ENCODE measurements around the gene ZFP36L1.

Gene ZFP36L1

DNA sequence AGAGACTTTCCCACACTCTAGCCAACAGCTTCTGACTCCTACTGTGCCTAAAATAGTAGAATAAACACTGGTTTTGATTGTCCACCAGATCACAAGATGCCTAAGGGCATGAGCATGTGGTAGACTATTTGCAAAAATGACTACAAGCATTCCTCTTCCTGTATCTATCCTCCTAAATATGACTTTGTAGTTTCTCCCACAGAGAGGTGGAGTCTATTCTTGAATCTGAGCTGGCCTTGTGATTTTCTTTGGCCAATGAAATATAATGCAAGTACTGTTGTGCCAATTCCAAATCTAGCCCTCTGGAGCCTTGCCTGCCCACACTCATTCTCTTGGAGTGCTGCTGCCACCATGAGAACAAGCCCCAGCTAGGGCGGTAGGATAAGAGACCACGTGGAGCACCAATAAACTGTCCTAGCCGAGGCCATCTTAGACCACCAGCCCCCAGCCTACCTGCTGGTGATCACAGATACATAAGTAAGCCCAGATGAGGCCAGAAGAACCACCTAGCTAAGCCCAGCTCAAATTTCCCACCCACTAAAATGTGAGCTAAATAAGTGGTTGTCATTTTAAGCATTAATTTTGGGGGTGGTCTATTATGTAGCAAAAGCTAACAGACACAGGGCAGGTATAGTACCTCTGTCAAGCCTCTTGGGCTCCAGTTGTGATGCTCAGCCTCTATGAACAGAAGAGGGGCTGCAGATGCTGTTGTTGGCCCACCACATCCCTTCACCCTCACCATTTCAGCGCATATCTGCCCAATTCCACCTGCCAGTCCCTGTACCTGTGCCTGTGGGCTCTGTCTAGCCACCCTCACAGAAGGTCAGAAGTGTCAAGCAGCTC, 17.9 kb downstream of the ZFP36L1 start:
- TF ChIP-seq, protein P1, sequence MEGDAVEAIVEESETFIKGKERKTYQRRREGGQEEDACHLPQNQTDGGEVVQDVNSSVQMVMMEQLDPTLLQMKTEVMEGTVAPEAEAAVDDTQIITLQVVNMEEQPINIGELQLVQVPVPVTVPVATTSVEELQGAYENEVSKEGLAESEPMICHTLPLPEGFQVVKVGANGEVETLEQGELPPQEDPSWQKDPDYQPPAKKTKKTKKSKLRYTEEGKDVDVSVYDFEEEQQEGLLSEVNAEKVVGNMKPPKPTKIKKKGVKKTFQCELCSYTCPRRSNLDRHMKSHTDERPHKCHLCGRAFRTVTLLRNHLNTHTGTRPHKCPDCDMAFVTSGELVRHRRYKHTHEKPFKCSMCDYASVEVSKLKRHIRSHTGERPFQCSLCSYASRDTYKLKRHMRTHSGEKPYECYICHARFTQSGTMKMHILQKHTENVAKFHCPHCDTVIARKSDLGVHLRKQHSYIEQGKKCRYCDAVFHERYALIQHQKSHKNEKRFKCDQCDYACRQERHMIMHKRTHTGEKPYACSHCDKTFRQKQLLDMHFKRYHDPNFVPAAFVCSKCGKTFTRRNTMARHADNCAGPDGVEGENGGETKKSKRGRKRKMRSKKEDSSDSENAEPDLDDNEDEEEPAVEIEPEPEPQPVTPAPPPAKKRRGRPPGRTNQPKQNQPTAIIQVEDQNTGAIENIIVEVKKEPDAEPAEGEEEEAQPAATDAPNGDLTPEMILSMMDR (IDR thresholded peaks at IDR 0.05): no peak

DNA sequence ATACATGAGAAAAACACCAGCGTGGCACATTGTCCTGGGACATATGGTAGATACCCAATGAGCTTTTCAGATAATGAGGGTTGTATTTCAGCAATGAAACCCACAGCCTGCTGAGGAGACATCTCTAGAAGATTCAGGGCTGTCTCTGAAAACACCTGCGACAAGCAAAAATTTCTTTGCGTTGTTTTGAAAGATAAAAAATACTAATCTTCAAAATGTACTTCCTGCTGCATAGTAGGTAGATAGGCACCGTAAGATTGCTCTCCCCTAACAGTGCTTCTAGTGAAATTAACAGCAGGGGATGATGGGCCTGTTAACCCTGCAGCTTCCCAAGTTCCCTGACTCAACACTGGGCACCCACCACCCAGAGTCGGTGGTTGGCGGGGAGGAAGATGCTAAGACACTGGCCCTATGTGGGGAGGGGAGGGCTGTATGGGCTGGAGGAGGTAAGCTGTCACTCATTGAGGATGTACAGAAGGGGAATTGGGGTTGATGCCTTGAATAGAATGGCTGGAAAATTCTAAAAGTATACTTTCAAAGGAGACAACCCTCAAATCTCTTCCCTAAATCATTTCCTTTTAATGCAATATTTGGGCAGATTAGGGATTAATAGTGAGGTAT, 20.0 kb downstream of the ZFP36L1 start:
- TF ChIP-seq, protein P1 (IDR thresholded peaks at IDR 0.05): no peak

DNA sequence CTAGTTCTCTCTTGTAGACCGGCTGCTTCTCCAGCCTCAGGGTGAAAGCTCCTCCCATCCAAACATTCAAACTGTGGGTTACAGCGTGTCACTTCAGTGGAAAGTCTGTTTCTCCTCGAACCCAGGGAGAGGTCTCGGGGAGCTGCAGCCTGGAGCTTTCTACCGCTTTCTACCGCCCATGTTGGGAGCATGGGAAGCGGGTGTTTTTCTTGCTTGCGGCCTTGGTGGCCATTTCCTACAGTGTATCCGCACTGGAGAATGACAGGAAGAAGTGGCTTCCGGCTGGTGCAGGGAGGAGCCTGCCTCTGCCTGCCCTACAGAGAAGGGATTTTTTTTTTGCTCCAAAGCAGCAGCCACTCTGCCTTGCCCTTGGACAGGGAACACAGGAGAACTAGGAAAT, 21.2 kb downstream of the ZFP36L1 start:
- TF ChIP-seq, protein P1 (IDR thresholded peaks at IDR 0.05): no peak

DNA sequence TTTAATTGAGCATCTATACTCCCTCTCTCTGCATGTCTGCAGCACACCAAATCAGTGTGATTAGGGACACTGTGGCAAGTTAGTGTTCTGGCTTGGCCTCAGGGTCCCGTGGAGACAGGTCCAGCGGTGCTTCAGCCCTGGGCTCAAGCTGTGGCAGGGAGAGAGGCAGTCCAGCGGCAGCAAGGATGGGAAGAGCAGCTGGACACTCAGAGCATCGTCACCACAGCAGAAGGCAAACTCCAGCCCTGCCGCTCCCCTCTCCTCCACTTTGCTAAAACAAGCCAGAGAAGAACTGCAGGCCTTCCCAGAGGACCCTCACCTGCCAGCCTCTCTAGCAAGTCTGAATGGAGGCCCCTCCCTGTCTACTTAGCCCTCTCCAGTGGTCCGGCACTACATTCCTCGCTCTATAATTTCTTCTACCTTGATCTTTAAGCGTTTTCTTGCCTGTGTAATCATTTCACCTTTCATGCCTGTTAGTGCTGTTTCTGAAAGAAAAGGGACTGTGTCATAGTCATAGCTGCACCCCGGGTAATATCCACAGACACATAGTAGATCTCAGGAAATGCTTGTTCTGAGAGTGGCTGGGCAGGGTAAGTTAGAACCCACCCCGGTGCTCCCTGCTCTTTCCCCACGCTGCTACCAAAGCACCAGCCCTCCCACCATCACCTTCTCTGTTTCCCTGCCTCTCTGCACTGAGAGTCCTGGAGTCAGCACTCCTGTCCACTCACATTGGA, 22.1 kb downstream of the ZFP36L1 start:
- TF ChIP-seq, protein P1 (IDR thresholded peaks at IDR 0.05): no peak

DNA sequence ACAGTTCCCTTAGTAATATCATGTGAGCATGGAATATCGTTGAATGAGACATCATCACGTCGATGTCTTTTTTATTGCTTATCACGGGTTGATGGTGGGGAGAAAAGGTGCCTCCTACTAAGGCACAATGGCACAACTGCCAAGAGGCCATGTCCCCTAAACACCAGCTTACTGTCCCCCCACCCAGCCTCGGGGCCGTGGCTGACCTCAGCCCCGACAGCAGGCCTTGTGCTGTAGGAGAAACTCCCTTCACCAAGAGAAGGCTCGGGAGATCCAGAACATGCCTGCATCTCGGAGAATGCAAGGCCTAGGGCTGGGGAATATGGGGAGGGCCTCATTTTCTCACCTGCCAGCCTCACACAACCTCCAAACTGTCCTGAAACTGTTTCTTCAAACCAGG, 22.8 kb downstream of the ZFP36L1 start:
- TF ChIP-seq, protein P1 (IDR thresholded peaks at IDR 0.05): no peak

DNA sequence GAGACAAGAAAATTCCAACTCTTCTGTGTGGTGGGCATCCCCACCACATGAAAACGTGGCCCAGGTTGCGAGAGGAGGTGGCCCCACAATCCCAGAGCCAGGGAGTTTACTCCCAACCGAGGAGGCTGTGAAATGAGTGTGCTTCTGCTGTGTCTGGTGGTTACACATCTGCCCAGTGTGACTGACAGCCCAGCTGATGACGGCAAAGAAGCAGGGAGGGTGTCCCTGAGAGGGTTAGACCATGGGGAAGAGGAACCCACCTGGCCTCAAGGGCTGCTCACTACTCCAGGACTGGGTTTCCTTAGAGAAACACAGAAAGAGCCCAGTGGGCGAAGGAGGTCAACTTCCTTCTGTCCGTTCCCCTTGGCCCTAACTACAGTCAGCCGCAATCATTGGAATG, 24.6 kb downstream of the ZFP36L1 start:
- TF ChIP-seq, protein P1 (IDR thresholded peaks at IDR 0.05): no peak

DNA sequence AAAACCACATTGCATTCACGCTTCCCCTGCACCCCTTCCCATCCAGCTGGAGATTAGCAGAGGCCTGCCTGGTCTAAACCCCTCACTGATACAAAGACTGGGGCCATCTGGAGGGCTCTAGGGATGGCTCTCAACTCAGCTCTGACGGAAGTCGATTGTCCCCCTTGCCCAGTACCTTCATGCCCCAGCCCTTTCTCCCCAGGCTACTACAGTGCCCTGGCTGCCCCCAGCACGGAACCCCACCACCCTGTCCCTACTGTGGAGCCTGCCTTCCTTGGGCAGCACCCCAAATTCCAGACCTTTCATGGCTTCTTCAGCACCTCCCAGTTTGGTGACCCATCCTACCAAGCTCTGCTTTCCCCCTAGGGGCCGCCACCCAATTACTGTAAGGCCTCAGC, 25.6 kb downstream of the ZFP36L1 start:
- TF ChIP-seq, protein P1 (IDR thresholded peaks at IDR 0.05): no peak

All from LNCAP (cell line).